Stimulated activated CD8-positive, alpha-beta memory T cell treated with anti-CD3 and anti-CD28 coated beads, Interleukin-4, amount 100 ng/mL, for 24 hours (primary cell): ENCODE measurements around the gene STRIT1.

Experiments
- DNase-seq: peaks from one replicate; pipeline ENCODE4 v3.0.0-alpha.2; 2020; ENCODE audit warnings: low read depth

Gene STRIT1

GRCh38 chr3:155293516-155293915 is at the start of gene STRIT1:
TSS of gene STRIT1 (minus strand) at chr3:155293683.
- no peak for DNase-seq

DNA sequence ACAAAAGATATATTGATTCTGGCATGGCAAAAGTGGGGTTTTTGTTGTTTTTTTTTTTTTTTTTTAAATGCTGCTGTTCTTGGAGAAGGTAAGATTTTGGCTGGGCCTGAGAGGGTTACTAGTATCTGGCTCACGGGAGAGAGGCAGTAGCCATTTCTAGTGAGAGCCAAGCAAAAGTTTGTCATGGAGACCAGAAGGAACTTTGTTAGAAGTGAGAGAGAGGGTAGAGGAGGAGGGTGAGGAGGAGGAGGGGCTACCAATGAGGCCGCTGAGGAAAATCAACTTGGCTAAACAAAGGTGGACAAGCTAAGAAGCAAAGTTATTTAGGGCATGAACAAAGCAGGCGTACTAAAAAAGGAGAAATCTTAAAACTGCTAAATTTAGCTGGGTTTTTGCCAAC is 48.9 kb upstream of the STRIT1 start:
- no peak for DNase-seq

DNA sequence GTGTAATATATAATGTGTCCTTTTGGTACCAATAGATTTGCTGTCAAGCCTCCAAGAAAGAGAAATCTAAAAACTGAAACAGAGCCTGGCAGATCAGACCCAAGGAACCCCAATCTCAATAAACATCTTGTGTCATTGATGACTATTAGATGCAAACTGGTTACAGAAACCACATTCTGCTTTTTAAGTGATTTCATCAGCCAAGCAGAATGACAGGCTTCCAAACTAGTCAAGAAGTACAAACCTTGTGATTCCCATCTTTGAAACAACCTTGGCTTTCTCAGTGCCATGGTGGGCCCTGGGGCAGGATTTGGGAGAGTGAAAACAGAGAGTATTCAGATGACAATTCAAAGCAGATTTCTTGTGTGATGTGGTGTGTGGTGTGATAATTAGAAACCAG is 45.6 kb upstream of the STRIT1 start:
- DNase-seq, result no peak

- no peak for DNase-seq
These were observed 42.4 kb upstream of the STRIT1 start for GRCh38 chr3:155335724-155336354.

DNA sequence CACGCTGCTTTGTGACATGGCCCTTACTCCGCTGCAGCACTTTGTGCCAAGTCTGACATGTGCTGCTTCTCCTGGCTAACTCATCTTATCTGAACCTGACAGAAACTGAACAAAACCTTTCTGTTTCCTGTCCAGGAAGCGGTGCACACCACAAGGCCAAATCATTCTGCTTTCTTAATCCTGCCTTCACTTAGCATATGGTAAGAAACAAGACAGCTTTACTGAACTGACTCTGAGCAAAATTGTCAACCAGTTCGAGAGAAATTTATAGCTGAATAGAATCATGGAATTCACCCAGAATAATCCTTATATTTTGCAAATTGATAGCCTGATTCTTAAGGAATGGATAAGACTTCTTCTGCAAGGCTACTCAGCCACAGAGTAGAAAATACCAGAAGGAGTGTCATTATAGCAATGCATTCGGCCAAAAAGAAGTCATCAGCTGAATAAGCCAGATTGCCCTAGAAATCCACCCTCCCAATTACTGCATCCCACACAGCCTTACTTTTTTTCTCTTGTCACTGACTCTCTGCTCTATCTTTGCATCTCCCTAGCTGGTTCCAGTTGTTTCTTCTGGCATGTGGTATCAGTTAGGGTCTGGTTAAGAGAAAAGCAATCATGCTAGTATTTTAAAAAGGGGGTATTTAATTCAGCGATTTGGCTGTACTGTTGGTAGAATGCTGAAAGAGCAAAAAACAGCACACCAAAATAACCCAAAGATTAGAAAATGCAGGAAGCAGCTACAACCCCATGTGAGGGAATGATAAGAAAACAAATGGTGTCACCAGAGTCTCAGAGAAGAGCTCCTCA is 41.6 kb upstream of the STRIT1 start:
- DNase-seq, result no peak

DNA sequence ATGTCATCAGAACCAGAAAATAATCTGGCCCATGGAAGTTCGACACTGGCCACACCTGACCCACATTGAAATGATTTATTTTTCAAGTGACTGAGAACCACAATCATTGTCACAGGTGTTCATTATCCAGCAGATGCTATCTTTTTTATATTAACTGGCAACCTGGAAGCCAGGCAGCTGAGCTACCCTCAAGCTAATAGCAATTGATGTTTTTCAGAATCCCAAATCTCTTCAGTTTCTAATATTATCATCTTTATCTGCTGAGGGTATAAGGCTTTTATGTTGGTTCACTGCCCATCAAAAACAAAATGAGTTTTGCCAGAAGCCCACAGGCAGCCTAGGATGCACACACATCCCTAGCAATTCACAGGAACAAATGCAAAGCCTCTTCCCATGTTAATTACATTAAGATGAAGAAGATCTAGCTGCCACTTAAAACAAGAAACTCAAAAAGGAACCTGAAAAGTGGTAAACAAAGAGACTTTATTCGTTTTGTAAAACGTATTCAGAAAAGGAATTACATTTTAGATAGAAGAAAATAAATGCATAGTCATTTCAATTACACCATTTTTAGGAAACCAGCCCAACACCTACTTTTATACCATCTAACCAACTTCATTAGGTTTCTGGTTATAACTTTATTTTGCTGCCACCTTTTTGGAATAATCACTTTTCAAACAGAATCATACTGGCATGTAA is 40.9 kb upstream of the STRIT1 start:
- no peak for DNase-seq

DNA sequence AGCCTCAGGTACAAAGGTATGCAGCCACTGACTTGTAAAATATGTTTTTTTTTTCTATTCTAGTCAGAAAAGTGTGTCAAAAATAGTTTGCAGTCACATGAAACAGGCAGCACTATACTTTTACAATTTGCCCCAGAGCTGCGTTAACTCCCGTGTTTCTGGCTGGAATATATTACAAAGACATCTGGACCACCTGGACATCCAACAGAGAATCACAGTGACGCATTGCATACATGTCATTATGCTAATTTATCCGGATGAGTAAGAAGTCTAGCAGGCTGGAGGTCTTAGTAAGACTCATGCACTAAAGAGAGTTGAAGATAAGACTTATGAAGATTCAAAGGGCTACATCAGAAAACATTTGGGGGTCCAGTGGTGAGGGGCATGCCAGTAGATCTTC is 39.2 kb upstream of the STRIT1 start:
- no peak for DNase-seq

DNA sequence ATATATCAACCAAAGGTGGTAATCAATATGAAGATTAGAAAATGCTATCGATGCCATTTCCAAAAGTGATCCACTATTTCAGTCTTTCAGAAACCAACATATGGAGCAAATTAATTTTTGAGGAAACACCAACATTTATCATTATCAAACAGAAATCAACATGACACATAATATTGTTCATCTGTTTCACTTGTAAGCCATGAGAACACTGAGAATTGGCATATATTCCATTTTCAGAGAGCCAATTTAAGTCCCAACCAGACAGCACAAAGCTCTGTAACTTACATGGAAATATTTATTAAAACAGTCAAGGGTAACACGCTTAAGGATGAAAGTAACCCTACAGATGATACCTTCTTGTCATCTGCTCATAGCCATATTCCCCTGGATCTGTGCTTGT is 37.6 kb upstream of the STRIT1 start:
- no peak for DNase-seq

GRCh38 chr3:155330370-155330769 is 36.9 kb upstream of the STRIT1 start:
- no peak for DNase-seq

DNA sequence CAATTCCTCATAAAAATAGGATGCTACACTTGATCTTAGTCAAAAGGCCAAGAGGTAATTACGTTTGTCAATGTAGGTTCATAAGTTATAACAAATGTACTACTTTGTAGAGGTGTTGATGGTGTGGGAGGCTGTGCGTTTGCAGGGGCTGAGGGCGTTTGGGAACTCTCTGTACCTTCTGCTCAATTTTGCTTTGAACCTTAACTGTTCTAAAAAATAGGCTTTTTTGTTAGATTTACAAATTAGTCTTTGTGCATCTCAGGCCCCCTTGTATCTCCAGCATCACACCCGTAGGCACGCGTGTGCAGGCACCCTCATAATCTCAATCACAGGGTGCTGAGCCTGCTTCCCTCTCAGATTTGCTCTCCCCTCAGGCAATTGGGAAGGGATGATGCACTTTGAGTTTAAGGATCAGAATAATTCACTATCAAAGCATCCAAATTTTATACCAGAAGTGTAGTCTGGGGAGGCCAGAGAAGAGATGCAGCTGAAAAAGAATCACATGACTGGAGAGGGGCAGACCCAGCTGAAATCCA is 36.1 kb upstream of the STRIT1 start:
- DNase-seq, result no peak

GRCh38 chr3:155327871-155328270 is 34.4 kb upstream of the STRIT1 start:
- no peak for DNase-seq

DNA sequence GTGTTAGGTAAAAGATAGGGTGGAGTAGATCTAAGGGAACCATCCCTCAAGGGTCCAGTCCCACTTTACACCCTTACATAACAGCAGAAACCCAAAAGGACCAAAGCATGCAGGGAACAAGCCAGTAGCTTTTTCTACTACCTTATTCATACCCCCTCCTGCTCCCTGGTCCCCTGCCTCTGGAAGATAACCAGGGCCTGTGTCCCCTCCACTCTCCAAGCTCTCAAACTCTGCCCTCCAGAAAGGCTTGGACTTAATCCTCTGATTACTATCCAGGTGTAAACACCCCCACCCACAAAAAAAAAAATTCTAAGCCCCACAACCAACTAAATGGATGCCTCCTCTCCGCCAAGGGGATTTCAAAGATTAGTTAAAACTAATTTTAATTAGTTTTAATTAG is 33.9 kb upstream of the STRIT1 start:
- no peak for DNase-seq

- DNase-seq, result no peak
These were observed 33.4 kb upstream of the STRIT1 start for GRCh38 chr3:155326901-155327300.

DNA sequence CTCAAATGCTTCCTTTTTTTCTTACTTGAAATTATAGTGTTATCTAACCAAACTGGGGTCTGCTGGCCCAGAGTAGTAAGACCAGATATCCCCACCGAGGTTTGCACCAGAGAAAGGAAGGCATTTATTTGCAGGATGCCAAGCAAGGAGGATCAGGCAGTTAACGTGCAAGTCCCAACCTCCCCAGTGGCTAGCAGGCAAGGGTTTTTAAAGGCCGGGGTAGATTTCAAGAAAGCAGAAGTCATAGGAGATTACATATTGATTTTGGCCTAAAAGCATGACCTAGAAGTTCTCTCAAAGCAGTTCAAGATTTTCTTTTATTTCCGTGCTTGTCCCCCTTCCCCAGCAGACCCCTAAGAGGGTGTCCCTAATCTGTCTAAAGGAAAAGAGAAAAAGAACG is 32.8 kb upstream of the STRIT1 start:
- no peak for DNase-seq

DNA sequence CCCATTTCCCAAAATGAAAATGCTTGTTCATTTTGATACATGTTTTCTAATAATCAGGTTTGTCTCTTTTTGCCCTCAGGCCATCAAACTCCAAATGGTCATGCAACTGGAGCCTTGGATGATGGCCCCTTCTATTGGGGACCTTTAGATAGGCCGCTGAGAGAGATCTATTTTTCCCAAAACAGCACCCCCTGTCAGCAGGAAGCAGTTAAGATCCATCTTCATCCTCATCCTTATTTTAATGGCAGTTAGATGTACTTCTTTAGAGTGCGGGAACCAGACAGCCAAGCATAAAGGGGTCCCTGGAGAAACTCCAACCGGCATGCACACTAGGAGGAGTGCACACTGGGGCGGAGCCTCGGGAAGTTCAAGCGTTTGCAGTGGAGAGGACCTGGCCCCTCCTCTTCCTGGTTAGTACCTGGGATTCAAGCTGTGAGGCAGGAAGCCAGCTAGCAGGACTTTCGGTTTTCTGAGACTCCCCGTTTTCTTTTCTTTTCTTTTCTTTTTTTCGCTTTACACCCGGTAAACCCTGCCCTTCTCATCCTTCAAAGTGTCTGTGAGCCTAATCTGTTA is 31.9 kb upstream of the STRIT1 start:
- DNase-seq, result no peak

GRCh38 chr3:155323063-155323666 is 29.7 kb upstream of the STRIT1 start:
- no peak for DNase-seq

GRCh38 chr3:155321418-155321817 is 27.9 kb upstream of the STRIT1 start:
- DNase-seq, result no peak

- no peak for DNase-seq
These were observed 27.5 kb upstream of the STRIT1 start for GRCh38 chr3:155320934-155321333.

- DNase-seq, result no peak
These were observed 25.3 kb upstream of the STRIT1 start for GRCh38 chr3:155318740-155319139.

- no peak for DNase-seq
These were observed 23.7 kb upstream of the STRIT1 start for GRCh38 chr3:155317211-155317610.

GRCh38 chr3:155316426-155316825 is 22.9 kb upstream of the STRIT1 start:
- DNase-seq, result no peak

DNA sequence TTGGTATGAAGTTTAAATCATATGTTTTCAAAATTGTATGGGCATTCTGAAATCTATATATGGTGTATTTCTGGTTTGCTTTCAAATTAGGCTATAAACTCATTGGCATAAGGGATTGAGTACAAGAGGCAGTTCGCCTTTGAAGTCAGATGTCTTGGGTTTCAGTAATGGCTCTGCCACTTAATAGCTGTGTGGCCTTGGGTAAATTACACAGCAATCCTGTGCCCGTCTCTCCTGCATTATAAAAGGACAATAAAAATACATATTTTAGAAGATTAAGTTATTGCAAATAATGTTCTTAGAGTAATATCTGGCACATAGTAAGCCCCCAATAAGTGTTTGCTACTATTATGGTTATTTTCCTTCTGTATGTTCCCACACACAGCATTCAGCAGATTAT is 20.4 kb upstream of the STRIT1 start:
- DNase-seq, result no peak
